Stimulated activated CD4-positive, alpha-beta T cell treated with anti-CD3 and anti-CD28 coated beads, Interleukin-1b, Interleukin-23, amount 100 ng/mL, for 1 hour (primary cell): ENCODE results near the gene DPH1.
A peak's percentile ranks its signal among the peaks of the same experiment; 100 is the strongest.
"Not testable (repeated sequence)": the region's sequence is repeated elsewhere in the genome, so short reads cannot be mapped to it uniquely, and the experiment has no call there.

Experiments
- DNase-seq, 2 donors: peaks; one replicate each; pipeline ENCODE4 v3.0.0-alpha.2; 2020; ENCODE audit warnings: low read depth in 2 of 2

Gene DPH1

GRCh38 chr17:2029911-2030778 is at the start of gene DPH1:
Gene DPH1, plus strand, starts transcription at chr17:2030153. Its CDS starts 17 bp downstream, at chr17:2030170.
- DNase-seq: peak; percentile 51 to 82

DNA sequence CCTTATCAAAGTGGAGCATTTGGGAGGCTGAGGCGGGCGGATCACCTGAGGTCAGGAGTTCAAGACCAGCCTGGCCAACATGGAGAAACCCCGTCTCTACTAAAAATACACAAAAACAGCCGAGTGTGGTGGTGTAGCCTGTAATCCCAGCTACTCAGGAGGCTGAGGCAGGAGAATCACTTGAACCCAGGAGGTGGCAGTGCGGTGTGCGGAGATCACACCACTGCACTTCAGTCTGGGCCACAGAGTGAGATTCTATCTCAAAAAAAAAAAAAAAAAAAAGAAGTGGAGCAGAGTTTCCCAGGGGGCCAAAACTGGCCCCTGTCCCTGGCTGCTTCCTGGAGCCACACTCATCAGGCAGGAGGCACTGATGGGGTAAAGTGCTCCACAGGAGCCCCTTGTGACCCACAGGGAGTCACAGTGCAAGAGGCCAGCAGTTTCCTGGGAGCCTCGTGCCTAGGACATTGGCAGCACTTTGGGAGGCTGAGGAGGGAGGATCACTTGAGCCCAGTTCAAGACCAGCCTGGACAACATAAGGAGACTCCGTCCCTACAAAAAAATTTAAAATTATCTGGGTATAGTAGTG is 49.2 kb upstream of the DPH1 start:
- DNase-seq: no peak

- not testable (repeated sequence) for DNase-seq
Observed at GRCh38 chr17:1982793-1983366, 47.1 kb upstream of the DPH1 start.

DNA sequence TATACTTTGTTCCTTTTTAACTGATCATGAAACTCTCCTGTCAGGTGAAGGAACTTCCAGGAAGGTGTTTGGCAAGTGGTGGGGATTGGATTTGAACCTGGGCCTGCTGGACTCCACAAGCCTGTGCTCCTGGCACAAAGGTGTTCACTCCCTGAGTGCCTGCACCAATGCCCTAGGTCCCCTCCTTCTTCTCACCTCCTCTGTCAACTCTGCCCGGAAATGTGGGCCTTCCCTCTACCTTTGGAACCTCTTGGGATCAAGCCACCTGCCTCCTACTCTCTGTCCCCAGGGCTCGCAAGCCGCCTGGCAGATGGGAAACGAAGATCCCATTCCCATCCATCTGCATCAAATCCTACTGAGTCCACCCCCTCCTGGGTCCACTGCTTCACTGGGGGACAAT is 44.9 kb upstream of the DPH1 start:
- no peak for DNase-seq

- DNase-seq: no peak
Observed at GRCh38 chr17:1985686-1986085, 44.3 kb upstream of the DPH1 start.

- DNase-seq: no peak
Observed at GRCh38 chr17:1986783-1987451, 43.0 kb upstream of the DPH1 start.

- DNase-seq: no peak
Observed at GRCh38 chr17:1989135-1989534, 40.8 kb upstream of the DPH1 start.

DNA sequence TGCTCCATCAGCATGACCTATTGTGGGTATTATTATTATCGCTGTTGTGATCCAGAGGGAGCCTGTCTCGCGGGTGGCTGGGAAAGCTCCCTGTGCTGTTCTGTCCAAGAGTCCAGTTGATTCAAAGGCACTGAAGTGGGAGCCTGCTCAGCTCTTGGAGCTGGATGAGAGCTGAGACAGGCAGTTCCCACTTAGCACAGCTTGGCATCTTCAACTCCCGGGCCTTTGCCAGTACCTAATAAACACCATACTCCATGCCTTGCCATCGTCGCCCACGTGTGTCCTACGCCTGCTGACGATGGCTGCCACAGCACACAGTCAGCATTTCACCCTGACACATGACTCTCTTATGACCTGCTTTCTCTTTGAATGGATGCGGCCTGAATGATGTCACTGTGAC is 37.4 kb upstream of the DPH1 start:
- no peak for DNase-seq

DNA sequence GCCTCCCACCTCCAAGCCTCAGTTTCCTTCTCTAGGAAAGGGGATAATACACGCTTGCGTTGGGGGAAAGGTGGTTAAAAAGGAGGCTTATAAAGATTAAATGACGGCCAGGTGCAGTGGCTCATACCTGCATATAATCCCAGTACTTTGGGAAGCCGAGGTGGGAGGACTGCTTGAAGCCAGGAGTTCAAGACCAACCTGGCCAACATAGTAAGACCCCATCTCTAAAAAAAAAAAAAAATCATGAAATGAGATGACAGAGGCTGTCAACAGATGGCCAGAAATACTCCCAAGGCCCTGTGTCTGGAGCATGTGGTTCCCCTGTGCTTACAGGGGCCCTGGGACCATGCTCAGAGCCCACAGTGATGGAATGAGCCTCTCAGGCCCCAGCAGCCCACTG is 35.2 kb upstream of the DPH1 start:
- DNase-seq: no peak

GRCh38 chr17:1995321-1995892 is 34.5 kb upstream of the DPH1 start:
- DNase-seq: no peak

- DNase-seq: no peak
Observed at GRCh38 chr17:1995907-1996799, 33.8 kb upstream of the DPH1 start.

GRCh38 chr17:1996800-1997288 is 33.1 kb upstream of the DPH1 start:
- DNase-seq: no peak

DNA sequence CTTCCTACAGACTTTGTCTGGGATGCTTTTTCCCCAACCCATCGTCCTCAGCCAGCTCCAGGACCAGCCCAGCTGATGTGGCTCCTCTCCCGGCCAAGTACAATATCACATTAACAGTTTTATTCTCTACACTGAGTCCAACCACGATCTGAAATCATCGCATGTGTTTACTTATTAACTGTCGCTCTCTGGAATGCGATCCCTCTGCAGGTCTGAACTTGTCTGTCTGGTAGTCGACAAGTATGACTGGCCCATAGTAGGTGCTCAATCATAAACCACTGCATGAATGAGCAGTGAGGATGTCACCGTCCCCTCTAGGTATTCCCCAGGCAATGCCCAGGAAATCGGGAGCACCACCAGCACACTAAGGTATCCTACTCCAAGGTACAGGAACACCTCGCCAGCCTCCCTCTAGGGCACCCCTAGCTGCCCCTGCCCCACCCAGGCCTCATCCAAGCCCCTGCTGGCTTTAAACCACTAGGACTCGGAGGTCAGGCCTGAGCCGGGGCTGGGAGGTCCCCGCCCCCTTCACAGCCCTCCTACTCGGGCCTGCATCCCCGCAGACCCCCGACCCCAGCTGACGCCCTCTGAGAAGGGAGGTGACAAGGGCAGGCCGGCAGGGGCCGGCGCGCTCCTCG is 32.5 kb upstream of the DPH1 start:
- DNase-seq: no peak

- no peak for DNase-seq
Observed at GRCh38 chr17:1997927-1998742, 31.8 kb upstream of the DPH1 start.

- DNase-seq: no peak
Observed at GRCh38 chr17:1999557-2000251, 30.2 kb upstream of the DPH1 start.

GRCh38 chr17:2002767-2003329 is 27.1 kb upstream of the DPH1 start:
- no peak for DNase-seq

DNA sequence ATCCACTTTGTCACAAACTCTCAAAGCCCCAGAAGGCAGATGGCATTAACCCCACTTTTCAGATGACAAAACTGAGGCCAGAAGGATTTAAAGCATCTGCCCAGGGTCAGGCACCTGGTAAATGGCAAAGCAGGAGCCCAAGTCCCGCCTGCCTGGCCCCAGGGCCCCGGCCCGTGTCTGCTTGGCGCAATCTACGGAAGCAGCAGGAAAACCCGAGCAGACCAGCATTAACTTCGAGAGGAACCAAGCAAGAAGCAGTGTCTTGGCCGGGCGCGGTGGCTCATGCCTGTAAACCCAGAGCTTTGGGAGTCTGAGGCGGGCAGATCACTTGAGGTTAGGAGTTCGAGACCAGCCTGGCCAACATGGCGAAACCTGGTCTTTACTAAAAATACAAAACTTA is 26.4 kb upstream of the DPH1 start:
- no peak for DNase-seq

DNA sequence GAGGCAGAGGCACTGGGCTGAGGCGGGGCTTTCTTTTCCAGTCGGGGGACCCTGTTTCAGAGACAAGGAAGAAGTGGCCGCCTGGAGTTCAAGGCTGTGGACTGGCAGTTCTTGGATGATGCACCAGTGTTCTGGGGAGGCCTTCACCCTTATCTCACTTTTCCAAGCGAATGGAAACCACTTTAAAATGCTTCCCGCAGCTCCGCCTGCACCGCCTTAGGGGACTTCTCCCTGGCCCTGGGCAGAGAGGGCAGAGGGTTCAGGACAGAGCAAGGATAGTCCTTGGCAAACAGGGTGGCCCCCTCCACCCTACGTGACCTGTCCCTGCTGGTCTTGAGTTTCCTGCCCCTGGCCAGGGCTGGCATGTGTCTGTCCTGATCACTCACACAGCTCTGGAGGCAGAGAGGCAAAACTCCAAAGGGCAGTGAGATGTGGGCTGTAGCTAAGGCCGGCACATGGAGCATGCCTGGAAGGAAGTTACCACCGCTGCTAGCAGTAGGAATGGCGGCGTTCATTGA is 25.5 kb upstream of the DPH1 start:
- no peak for DNase-seq
